ENCODE measurements around the gene PDLIM4.

DNA sequence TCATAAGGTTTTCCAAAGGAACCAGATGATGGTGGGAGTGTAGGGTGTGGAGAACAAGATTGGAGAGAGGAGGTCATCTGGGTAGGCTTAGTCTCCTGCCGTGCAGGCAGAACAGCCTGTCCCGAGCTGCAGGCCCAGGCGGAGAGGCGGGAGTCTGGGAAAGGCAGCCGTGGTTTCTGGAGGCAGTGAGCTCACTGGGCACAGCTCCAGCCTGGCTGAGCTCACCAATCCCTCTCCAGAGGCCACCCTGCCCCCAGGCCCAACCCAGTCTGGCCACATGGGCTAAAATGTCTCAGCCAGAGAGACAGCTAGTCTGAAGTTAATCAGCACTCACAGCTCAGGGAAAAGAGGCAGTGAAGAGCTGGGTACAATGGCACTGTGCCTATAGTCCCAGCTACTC is 42.2 kb upstream of the PDLIM4 start:
- TF ChIP-seq, protein P1, sequence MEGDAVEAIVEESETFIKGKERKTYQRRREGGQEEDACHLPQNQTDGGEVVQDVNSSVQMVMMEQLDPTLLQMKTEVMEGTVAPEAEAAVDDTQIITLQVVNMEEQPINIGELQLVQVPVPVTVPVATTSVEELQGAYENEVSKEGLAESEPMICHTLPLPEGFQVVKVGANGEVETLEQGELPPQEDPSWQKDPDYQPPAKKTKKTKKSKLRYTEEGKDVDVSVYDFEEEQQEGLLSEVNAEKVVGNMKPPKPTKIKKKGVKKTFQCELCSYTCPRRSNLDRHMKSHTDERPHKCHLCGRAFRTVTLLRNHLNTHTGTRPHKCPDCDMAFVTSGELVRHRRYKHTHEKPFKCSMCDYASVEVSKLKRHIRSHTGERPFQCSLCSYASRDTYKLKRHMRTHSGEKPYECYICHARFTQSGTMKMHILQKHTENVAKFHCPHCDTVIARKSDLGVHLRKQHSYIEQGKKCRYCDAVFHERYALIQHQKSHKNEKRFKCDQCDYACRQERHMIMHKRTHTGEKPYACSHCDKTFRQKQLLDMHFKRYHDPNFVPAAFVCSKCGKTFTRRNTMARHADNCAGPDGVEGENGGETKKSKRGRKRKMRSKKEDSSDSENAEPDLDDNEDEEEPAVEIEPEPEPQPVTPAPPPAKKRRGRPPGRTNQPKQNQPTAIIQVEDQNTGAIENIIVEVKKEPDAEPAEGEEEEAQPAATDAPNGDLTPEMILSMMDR (IDR thresholded peaks at IDR 0.05): no peak
- TF ChIP-seq POLR2A (IDR thresholded peaks at IDR 0.05): peak in 1 of 2 donors; percentile 19

Measured in heart left ventricle (tissue), 13 donors.